AG09319 (cell line): Measurements from ENCODE around the gene IL12RB1.
"Not testable (repeated sequence)": the region's sequence is repeated elsewhere in the genome, so short reads cannot be mapped to it uniquely, and the experiment has no call there.

Experiments used
- DNase-seq: peaks from one replicate; pipeline ENCODE4 v3.0.0-alpha.2; 2010; ENCODE audit warnings: low read depth; ENCODE audit errors: extremely low read depth
- TF ChIP-seq, protein P1 (sequence below): IDR thresholded peaks from 2 replicates; pipeline ENCODE4 v1.5.1; 2011; ENCODE audit warnings: low read depth, mild to moderate bottlenecking, inconsistent platforms, low read length, moderate library complexity

The IL12RB1 gene

DNA sequence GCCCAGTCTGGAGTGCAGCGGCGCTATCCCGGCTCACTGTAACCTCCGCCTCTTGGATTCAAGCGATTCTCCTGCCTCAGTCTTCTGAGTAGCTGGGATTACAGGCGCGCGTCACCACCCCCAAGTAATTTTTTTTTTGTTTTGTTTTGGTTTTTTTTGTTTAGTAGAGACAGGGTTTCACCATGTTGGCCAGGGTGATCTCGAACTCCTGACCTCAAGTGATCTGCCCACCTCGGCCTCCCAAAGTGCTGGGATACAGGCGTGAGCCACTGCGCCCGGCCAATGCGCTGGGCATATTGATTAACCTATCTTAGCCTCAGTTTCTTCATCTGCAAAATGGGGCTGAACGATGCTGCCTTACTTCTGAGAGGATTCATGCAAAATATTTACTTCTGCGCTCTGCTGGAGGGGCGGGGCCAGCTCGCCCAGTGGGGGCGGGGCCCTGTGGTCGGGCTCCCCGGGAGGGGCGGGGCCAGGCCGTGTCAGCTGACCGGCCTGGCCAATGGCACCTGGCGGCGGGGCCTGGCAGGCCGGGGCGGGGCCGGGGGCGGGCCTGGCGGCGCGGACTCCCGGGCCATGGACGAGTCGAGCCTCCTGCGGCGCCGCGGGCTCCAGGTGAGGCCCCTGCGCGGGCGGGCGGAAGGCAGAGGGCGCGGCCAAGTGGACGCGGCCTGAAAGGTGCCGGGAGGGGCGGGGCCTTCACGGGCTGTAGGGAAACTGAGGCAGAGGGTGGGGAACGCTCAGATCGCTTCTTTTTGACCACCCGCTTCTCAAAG, 10.7 kb upstream of the IL12RB1 start, which contains the start of gene MAST3:
Gene MAST3, plus strand, starts transcription at position 562 of the 776 bp plus-strand sequence. Its CDS starts 15 bp downstream, at position 577.
- DNase-seq, result peak; percentile 43
- TF ChIP-seq, protein P1, sequence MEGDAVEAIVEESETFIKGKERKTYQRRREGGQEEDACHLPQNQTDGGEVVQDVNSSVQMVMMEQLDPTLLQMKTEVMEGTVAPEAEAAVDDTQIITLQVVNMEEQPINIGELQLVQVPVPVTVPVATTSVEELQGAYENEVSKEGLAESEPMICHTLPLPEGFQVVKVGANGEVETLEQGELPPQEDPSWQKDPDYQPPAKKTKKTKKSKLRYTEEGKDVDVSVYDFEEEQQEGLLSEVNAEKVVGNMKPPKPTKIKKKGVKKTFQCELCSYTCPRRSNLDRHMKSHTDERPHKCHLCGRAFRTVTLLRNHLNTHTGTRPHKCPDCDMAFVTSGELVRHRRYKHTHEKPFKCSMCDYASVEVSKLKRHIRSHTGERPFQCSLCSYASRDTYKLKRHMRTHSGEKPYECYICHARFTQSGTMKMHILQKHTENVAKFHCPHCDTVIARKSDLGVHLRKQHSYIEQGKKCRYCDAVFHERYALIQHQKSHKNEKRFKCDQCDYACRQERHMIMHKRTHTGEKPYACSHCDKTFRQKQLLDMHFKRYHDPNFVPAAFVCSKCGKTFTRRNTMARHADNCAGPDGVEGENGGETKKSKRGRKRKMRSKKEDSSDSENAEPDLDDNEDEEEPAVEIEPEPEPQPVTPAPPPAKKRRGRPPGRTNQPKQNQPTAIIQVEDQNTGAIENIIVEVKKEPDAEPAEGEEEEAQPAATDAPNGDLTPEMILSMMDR, result no peak

DNA sequence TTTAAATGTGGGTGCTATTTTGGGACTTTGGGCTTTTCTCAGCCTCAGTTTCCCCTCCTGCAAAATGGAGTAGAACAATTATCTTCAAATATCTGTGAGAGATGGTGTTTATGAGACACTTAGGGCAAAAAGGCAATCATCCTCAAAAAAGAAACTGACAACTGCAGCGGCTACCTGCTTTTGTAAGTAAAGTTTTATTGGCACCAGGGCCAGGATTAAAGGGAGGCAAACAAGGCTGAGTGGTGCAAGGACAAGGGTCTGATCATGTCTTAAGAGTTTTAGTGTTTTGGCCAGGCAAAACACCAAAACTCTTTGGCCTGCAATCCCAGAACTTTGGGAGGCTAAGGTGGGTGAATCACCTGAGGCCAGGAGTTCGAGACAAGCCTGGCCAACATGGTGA, 9.5 kb upstream of the IL12RB1 start:
- no peak for DNase-seq
- TF ChIP-seq, protein P1, result no peak

DNA sequence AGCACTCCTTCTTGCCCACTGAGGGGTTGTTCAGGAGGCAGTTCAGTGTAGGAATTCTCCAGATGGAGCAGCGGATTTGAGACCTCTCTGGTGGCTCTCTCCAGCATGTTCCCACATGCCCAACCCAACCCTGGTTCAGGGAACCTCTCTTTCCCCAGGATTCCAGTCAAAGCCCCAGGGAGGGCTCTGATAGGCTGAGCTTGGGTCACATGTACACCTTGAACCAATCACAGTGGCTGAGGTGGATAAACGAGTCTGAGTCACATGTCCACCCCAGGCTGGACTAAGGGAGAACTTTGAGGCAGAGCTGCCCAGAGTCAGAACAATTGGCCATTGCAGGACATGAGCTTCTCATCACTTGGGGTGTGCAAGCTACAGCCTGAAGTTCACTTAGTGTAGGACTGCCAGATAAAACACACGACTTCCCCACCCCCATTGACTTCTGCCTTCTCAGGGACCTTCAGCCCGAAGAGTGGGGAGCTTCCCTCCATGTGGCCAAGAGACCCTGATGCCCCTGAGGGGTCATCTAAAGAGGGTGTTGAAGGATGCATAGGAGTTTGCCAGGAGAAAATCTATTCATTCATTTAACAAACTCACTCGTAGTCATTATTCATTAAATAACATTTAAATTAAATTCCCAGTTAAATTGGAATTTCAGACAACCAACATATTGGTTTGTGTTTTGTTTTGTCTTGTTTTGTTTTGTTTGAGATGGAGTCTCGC, 6.9 kb upstream of the IL12RB1 start:
- no peak for DNase-seq
- TF ChIP-seq, protein P1, result no peak

DNA sequence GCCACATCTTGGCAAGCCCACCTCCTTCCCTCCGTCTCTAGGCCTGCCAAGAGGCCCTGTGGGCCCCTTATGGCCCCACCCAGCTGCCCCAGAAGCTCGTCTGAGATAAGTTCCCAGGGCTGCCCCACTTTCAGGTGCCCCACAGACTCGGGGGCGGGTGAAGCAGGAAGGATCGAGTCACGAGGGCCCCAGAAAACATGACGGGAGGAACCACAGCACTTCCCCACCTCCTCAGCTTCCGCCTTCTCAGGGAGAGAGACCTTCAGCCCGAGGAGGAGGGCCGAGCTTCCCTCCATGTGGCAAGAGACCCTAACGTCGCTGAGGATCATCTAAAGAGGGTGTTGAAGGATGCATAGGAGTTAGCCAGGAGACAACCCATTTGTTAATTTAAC, 4.5 kb upstream of the IL12RB1 start:
- DNase-seq, result no peak
- TF ChIP-seq, protein P1, result no peak

- TF ChIP-seq, protein P1, result no peak
- no peak for DNase-seq
These were observed 3.9 kb upstream of the IL12RB1 start for GRCh38 chr19:18090545-18091216.

- TF ChIP-seq, protein P1, result no peak
- no peak for DNase-seq
These were observed 3.0 kb upstream of the IL12RB1 start for GRCh38 chr19:18089726-18090125.

DNA sequence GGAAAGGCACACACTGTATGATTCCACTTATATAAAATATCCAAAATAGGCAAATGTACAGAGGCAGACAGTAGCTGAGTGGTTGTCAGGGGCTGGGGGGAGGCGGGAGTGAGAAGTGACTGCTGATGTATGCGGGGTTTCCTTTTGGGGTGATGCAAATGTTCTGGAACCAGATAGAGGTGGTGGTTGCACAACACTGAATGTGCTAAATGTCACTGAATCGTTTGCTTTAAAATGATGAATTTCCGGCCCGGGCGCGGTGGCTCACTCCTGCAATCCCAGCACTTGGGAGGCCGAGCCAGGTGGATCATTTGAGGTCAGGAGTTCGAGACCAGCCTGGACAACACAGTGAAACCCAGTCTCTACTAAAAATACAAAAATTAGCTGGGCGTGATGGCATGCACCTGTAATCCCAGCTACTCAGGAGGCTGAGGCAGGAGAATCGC, 2.4 kb upstream of the IL12RB1 start:
- DNase-seq, result not testable (repeated sequence)
